ENCODE measurements around the gene NAT8. TPM values are rescaled to one million over a fixed set of nuclear protein-coding genes. Genes with fewer than 3 reads are reported as not detected.

The NAT8 gene
- total and polyA plus RNA-seq, 2 of the 8 experiments (the other 6 are each of a cell fraction or from before 2014, with no cell fraction given): not detected

DNA sequence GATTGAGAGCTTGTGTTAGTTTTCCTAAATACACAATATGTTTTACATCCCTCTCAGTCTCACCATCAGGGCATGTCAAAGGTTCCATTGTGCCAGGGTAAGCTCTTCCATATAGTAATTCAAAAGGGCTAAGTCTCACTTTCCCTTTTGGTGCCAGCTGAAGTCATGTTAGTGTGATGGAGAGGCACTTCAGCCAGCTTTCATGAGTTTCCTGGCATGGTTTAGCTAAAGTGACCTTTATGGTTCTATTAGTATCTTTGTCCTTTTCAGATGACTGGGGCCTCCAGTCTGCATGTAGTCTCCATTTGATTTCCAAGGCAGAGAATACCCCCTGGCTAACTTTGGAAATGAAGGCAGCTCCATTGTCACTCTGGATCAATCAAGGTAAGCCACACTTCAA is 27.2 kb downstream of the NAT8 start:
- Histone ChIP-seq H4K8ac (ENCODE audit: extremely low read depth, insufficient read depth, low read length) (no peak overlapping the region), H2BK15ac (ENCODE audit: low read length) (no peak overlapping the region), H2BK20ac (ENCODE audit: low read length) (no peak overlapping the region), H2BK120ac (replicated peaks; ENCODE audit: low read depth, low read length) (no peak overlapping the region), H3K4me1 (replicated peaks in 1 of 4; ENCODE audit: control insufficient read depth in 3 of 4, insufficient read depth in 4 of 4, low read length in 3 of 4) (no peaks in the 10 kb centered on the region), H2BK12ac (ENCODE audit: low read depth, low read length) (no peak overlapping the region), H3K27me3 (replicated peaks in 1 of 4; ENCODE audit: control insufficient read depth in 3 of 4, extremely low read depth in 1 of 4, insufficient read depth in 3 of 4, low read length in 3 of 4) (no peaks in the 10 kb centered on the region), H4K91ac (replicated peaks; ENCODE audit: insufficient read length, low read length) (no peak overlapping the region), H2AFZ (ENCODE audit: low read length) (no peak overlapping the region), H3K23me2 (ENCODE audit: low read depth, low read length) (no peaks in the 10 kb centered on the region), H4K20me1 (replicated peaks in 1 of 2; ENCODE audit: control insufficient read depth in 1 of 2, insufficient read depth in 2 of 2, low read length in 2 of 2) (peaks cover 0 to 2% of the 10 kb centered on the region in 2 experiments), H3K56ac (replicated peaks; ENCODE audit: insufficient read length, low read depth, low read length) (no peak overlapping the region), H3K14ac (ENCODE audit: insufficient read length) (no peak overlapping the region), H3K36me3 (ENCODE audit: control insufficient read depth in 2 of 4, insufficient read depth in 4 of 4, low read length in 3 of 4) (no peaks in the 10 kb centered on the region; a peak in 1 of 8 replicates), H3K27ac (ENCODE audit: low read depth, low read length) (no peak overlapping the region), H2AK5ac (ENCODE audit: low read depth, low read length) (no peak overlapping the region), H3K4ac (replicated peaks; ENCODE audit: insufficient read length, low read depth, low read length) (no peak overlapping the region), H4K5ac (ENCODE audit: insufficient read length, low read depth, low read length) (no peak overlapping the region), H2BK5ac (ENCODE audit: low read depth, low read length) (no peak overlapping the region), H3K23ac (ENCODE audit: insufficient read length) (no peak overlapping the region), H3K4me3 (ENCODE audit: extremely low read depth in 1 of 4, insufficient read depth in 2 of 4, low read depth in 3 of 4, low read length in 4 of 4) (no peak overlapping the region), H3K9me3 (ENCODE audit: insufficient read depth in 2 of 2, low read depth in 1 of 2, low read length in 1 of 2) (no peaks in the 10 kb centered on the region), H3K79me1 (ENCODE audit: low read depth, low read length) (no peaks in the 10 kb centered on the region), H3K9ac (replicated peaks in 1 of 4; ENCODE audit: extremely low read depth in 1 of 4, low read depth in 3 of 4, low read length in 3 of 4) (no peak overlapping the region), H3K4me2 (ENCODE audit: insufficient read depth in 1 of 2, low read depth in 2 of 2, low read length in 2 of 2) (no peak overlapping the region), H3K79me2 (ENCODE audit: control insufficient read depth in 1 of 2, insufficient read depth in 2 of 2, low read length in 2 of 2) (no peaks in the 10 kb centered on the region), H3K18ac (ENCODE audit: extremely low read depth, low read length) (no peak overlapping the region)
- ChIA-PET CTCF (ENCODE audit: partially characterized antibody) (interaction anchor here (1.5 kb wide), 1 partner anchor 16 kb away, joined by 7 read pairs; no protein-coding TSS in a partner anchor), POLR2A (ENCODE audit: partially characterized antibody) (interaction anchor here (1.8 kb wide), 1 partner anchor 14 kb away, joined by 5 read pairs; no protein-coding TSS in a partner anchor)
- TF ChIP-seq SRF (IDR thresholded peaks at IDR 0.05; ENCODE audit: low read depth, low read length) (no peak), KDM4A (IDR thresholded peaks at IDR 0.05; ENCODE audit: low read depth, low read length, severe bottlenecking) (no peak), GABPA (IDR thresholded peaks at IDR 0.05; ENCODE audit: borderline replicate concordance, insufficient read depth, low read length) (no peak), HDAC6 (IDR thresholded peaks at IDR 0.05; ENCODE audit: low read depth, low read length) (no peak), TBP (IDR thresholded peaks at IDR 0.05; ENCODE audit: low read depth, low read length) (no peak)
- TF ChIP-seq, protein P1, sequence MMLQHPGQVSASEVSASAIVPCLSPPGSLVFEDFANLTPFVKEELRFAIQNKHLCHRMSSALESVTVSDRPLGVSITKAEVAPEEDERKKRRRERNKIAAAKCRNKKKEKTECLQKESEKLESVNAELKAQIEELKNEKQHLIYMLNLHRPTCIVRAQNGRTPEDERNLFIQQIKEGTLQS (IDR thresholded peaks at IDR 0.05; ENCODE audit: insufficient read depth, low read depth, low read length): no peak
- FAIRE-seq (no peak), DNase-seq (ENCODE audit: low read depth in 1 of 2, low spot score in 2 of 2) (no peak)
